GM20431 (cell line): ENCODE data around the gene AGPAT4.

Source experiments
- in situ Hi-C: fragments of 300-500 bp; cut with MseI, MboI; formaldehyde crosslinking; loops from one replicate; pipeline ENCODE4 v1.15.0; 2020; ENCODE audit warnings: low sequenced_read_pairs; ENCODE audit not compliant: unreplicated experiment

The AGPAT4 gene

DNA sequence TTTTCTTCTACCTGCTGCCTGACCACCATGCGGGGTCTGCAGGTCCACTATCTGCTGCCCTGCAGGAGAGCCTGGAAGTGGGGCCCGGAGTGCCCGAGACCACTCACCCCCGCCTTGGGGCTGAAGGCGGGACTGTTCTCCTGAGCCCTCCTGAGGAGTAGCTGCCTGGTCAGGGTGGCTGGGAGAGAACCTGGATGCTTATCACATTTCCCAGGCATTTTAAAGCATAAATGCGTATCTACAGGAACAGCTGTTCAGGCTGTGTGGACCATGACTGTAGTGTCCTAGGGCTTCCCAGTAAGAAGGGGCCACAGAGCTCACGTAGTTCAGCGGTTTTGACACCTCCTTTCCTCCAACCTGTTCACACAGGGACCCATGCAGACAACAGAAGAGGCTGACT lies 123.3 kb downstream of the AGPAT4 start:
- in situ Hi-C loops: no loop called here

DNA sequence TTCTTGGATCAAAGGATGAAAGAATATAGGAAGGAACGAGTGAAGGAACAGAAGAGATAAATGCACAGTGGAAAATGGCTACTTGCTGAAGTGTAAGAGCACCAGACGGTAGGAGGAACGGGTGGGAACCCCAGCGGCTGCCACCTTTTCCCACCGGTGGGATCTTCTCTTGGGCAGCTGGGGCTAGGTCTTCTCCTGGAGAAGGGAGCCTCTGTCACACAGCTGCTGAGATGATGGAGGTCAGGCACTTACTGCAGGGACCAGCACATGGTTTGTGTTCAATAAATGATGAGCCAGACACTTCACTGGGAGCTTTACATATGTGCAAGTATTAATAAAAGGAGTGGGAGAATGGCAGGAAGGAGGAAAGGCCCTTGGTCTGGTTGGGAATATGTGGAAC lies 123.7 kb downstream of the AGPAT4 start:
- in situ Hi-C loops: no loop called here

DNA sequence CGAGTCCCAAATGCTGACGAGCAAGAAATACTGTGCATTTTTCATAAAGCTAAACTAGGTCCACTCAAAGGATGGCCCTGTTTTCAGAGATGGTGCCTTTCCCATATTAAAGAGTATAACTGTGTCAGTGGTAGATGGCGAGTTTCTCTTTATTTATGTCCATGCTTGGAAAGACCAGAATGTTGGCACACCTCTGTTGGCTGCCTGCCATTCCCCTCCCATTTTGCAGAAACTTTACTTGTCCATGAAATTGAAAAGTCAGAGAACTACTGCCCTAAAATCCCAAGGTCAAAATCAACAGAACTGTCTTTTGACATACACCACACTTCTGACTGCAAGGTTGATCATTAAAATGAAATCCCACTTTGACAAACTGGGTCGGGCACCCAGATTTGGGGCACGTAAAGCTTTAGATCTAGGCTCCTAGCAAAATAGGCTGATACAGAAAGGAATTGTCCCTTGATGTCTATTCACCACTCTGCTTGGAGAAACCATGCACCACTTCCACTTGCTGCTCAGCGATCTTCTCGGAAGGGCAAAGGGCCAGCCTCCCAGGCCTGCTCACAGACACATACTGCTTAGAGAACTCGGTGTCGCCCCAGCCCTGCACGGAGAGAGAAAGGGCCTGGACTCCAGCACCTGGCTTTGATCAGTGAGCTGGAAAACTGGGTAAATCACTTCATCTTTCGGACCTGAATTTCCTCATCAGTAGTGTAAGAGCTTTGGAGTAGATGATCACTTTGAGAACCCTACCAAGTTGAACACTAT lies 130.0 kb downstream of the AGPAT4 start:
- in situ Hi-C loops: loop anchor here (25.0 kb wide), 1 partner anchor 218 kb away; no protein-coding TSS in a partner anchor

- in situ Hi-C loops: loop anchor here (25.0 kb wide), 1 partner anchor 219 kb away; no protein-coding TSS in a partner anchor
Measured at GRCh38 chr6:161142957-161143296, 130.9 kb downstream of the AGPAT4 start.

GRCh38 chr6:161141173-161141572 lies 132.7 kb downstream of the AGPAT4 start:
- in situ Hi-C loops: loop anchor here (25.0 kb wide), 1 partner anchor 221 kb away; no protein-coding TSS in a partner anchor

- in situ Hi-C loops: loop anchor here (25.0 kb wide), 1 partner anchor 222 kb away; no protein-coding TSS in a partner anchor
Measured at GRCh38 chr6:161140554-161140875, 133.3 kb downstream of the AGPAT4 start.

DNA sequence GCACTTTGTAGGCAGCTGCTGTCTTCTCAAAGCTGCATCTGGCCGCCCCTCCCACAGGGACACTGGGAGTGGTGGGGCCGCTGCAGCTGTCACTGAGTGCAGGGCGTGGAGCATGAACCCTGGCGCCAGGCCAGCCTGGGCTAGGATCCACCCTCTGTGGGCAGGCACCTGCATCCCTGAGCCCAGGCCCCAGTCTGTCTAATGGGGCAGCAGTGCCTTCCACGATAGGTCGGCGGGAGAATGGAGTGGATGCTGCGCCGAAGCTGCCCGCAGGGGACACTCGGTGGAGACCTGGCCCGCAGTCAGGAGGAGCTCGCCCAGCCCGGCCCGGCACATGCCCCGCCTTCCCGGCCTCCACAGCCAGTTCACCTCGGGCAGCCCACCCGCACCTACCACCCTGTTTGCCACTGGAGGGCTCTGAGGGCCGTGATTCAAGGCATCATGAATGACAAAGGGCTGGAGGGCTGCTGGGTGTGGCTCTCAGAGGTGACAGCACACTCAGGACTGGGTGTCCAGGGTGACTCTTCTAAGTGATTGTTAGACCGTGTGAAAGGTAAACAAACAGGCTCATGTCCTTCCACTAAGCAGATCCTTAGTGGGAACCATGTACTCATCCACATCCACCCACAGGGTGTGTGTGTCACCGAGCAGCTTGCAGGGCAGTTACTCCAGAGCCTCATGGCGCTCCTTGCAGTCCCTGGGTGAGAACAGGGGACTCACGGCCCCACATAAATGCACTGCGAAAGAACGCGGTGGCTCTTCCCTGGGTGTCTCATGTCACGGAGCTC lies 133.9 kb downstream of the AGPAT4 start:
- in situ Hi-C loops: loop anchor here (25.0 kb wide), 1 partner anchor 222 kb away; no protein-coding TSS in a partner anchor

DNA sequence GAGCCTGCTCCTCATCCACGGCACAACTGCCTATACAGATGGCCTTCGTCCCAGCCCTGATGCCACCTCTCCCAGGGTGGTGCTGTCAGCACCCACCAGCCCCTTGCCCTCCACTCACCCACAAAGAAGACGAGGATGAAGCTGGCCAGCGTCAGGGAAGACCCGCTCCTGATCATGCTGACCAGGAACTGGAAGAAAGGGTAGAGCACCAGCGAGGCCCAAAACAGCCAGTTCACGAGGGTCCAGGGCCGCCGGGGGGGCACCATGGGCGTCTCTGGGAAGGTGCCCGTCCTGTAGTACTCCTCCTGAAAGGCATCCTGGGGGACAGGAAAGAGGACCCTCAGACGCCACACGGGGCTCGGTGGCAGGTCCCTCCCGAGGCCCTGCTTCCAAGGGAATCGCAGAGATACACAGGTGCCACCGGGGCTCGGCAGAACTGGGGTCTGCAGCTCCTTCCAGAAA lies 134.5 kb downstream of the AGPAT4 start:
- in situ Hi-C loops: loop anchor here (25.0 kb wide), 1 partner anchor 223 kb away; no protein-coding TSS in a partner anchor

GRCh38 chr6:161138543-161139303 lies 135.1 kb downstream of the AGPAT4 start:
- in situ Hi-C loops: loop anchor here (25.0 kb wide), 1 partner anchor 224 kb away; no protein-coding TSS in a partner anchor

DNA sequence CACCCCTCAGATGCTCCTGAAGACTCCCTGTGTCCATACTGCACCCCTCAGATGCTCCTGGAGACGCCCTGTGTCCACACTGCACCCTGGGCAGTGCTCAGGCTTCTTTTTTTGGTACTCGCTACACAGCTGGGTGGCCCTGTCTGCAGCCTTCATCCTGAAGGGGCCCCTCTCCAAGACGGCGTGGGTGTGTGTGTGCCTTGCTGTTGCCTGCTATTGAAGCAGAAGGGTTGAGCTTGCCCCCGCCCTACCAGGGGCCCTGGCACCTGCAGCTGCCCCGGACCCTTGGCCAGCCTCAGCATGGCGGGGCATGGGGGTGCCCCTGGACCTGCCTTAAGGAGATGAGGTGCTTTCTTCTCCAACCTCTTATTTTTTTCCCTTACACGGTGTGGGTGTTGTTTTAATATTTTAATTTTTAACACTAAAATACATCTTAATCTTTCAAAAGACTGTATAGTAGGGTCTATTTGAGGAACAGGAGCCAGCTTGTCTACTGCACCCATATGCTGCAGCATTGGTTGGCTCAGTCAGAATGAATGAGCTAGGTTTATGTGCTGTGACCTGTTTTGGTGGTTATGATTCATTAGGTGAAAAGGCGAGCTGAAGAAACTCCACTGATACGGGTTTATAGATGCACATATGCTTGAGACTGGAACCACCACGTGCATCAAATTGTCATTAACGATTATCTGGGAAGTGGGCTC lies 135.9 kb downstream of the AGPAT4 start:
- in situ Hi-C loops: loop anchor here (25.0 kb wide), 1 partner anchor 224 kb away; no protein-coding TSS in a partner anchor

- in situ Hi-C loops: loop anchor here (25.0 kb wide), 1 partner anchor 225 kb away; no protein-coding TSS in a partner anchor
Measured at GRCh38 chr6:161137320-161137719, 136.5 kb downstream of the AGPAT4 start.

- in situ Hi-C loops: loop anchor here (25.0 kb wide), 1 partner anchor 226 kb away; no protein-coding TSS in a partner anchor
Measured at GRCh38 chr6:161136655-161137054, 137.2 kb downstream of the AGPAT4 start.

- in situ Hi-C loops: loop anchor here (25.0 kb wide), 1 partner anchor 226 kb away; no protein-coding TSS in a partner anchor
Measured at GRCh38 chr6:161135695-161136591, 137.9 kb downstream of the AGPAT4 start.

DNA sequence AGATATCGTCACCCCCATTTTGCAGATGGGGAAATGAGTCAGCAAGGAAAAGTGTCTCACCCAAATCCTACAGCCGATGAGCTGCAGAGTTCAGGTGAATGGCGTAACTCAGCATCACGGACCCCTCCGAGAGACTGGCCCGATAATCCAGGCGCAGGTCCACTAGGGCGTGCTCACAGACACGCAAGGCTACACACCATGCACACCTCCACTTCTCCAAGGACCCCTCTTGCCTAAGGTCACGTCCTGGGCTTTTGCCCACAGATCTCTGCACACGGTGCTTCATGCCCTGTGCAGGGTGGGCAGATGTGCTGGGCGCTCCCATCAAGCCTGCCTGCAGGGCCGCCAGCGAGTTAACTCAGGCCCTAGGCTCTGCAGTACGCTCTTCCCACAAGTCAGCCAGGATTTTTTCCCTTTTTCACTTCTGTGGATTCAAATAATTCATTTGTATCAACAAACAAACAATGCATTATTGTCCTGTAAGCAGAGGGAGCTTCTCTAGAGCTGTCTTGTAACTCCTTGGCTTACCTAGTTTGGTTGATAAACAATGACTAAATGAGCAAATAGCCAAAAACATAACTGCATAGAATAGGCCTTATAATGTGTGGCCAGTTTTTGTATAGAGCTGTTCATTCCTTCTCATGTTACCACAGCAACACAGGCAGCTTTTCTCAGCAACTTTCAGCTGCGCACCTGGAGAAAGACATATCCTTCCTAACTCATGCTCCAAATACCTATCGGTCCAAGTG lies 139.1 kb downstream of the AGPAT4 start:
- in situ Hi-C loops: loop anchor here (25.0 kb wide), 1 partner anchor 228 kb away; no protein-coding TSS in a partner anchor

DNA sequence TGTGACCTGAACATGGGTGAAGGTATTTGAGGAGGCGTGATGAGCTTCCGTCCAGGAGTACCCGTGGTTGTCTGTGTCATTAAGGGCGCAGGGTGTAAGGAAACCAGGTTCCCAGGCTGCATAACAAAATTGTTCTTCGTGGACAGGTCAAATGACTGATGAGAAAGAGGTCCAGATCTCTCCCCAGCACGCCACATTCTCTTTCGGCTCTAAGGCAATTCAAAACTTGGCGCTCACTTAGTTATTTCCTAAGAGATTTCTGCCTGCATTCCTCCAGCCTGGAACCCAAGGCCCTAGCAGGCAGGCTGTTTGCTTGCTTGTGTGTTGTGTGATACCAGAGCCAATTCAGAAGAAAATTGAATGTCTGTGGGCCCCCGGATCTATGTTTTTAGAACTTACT lies 139.9 kb downstream of the AGPAT4 start:
- in situ Hi-C loops: loop anchor here (25.0 kb wide), 1 partner anchor 228 kb away; no protein-coding TSS in a partner anchor

- in situ Hi-C loops: loop anchor here (25.0 kb wide), 1 partner anchor 230 kb away; no protein-coding TSS in a partner anchor
Measured at GRCh38 chr6:161132384-161132783, 141.5 kb downstream of the AGPAT4 start.

GRCh38 chr6:161130967-161131766 lies 142.7 kb downstream of the AGPAT4 start:
- in situ Hi-C loops: loop anchor here (25.0 kb wide), 1 partner anchor 231 kb away; no protein-coding TSS in a partner anchor
